ENCODE measurements around the gene FXYD6.
"Not testable (repeated sequence)": the region's sequence is repeated elsewhere in the genome, so short reads cannot be mapped to it uniquely, and the experiment has no call there.

Gene FXYD6

GRCh38 chr11:117816151-117816741 is 60.2 kb downstream of the FXYD6 start:
- peak; percentile 83 for DNase-seq

- no peak for DNase-seq
These were observed 61.1 kb downstream of the FXYD6 start for GRCh38 chr11:117815262-117815803.

GRCh38 chr11:117814766-117815261 is 61.6 kb downstream of the FXYD6 start:
- no peak for DNase-seq

GRCh38 chr11:117814204-117814765 is 62.2 kb downstream of the FXYD6 start:
- no peak for DNase-seq

GRCh38 chr11:117810056-117810451 is 66.4 kb downstream of the FXYD6 start:
- DNase-seq, result not testable (repeated sequence)

GRCh38 chr11:117809236-117810055 is 67.0 kb downstream of the FXYD6 start:
- peak; percentile 67 for DNase-seq

GRCh38 chr11:117808784-117809183 is 67.7 kb downstream of the FXYD6 start:
- DNase-seq, result no peak

GRCh38 chr11:117807482-117808327 is 68.8 kb downstream of the FXYD6 start:
- peak; percentile 57 for DNase-seq

GRCh38 chr11:117806846-117807245 is 69.6 kb downstream of the FXYD6 start:
- no peak for DNase-seq

GRCh38 chr11:117805045-117805444 is 71.4 kb downstream of the FXYD6 start:
- DNase-seq, result no peak

- no peak for DNase-seq
These were observed 72.6 kb downstream of the FXYD6 start for GRCh38 chr11:117803896-117804295.

GRCh38 chr11:117799634-117800033 is 76.8 kb downstream of the FXYD6 start:
- no peak for DNase-seq

- no peak for DNase-seq
These were observed 79.5 kb downstream of the FXYD6 start, which contains the start of gene DSCAML1 for GRCh38 chr11:117796872-117797529. DSCAML1 (minus strand) TSS chr11:117797216; CDS start chr11:117797079, 137 bp downstream.

- DNase-seq, result no peak
These were observed 80.0 kb downstream of the FXYD6 start for GRCh38 chr11:117796456-117796871.

GRCh38 chr11:117795638-117796455 is 80.6 kb downstream of the FXYD6 start:
- DNase-seq, result no peak

- no peak for DNase-seq
These were observed 81.5 kb downstream of the FXYD6 start for GRCh38 chr11:117794772-117795629.

GRCh38 chr11:117794135-117794534 is 82.3 kb downstream of the FXYD6 start:
- DNase-seq, result no peak

- DNase-seq, result no peak
These were observed 82.9 kb downstream of the FXYD6 start for GRCh38 chr11:117793583-117793982.

- no peak for DNase-seq
These were observed 83.5 kb downstream of the FXYD6 start for GRCh38 chr11:117792992-117793391.

GRCh38 chr11:117792241-117792640 is 84.2 kb downstream of the FXYD6 start:
- no peak for DNase-seq
